Ovary (tissue), 9 donors: Measurements from ENCODE around the gene TMEM207. TPM values are rescaled to one million over a fixed set of nuclear protein-coding genes. Genes with fewer than 3 reads are reported as not detected.

ENCODE experiments used
- DNase-seq, 5 donors: peaks; one replicate each; pipeline ENCODE4 v3.0.0-alpha.2; 2019 to 2020
- H3K27ac ChIP-seq, 2 donors: fragments of 200-600 bp; one replicate each; pipeline versions ENCODE4 v1.5.1 to v1.8.0; 2019 to 2022
- H3K27me3 ChIP-seq: fragments of 200-600 bp; one replicate; pipeline ENCODE4 v1.8.0; 2022
- H3K36me3 ChIP-seq: fragments of 200-600 bp; sonication (generic); one replicate; pipeline ENCODE4 v1.5.1; 2019
- H3K4me1 ChIP-seq: one replicate; pipeline ENCODE4 v1.8.1; 2013; ENCODE audit warnings: mild to moderate bottlenecking, moderate library complexity; ENCODE audit not compliant: insufficient read depth
- H3K4me3 ChIP-seq: fragments of 200-600 bp; sonication (generic); one replicate; pipeline ENCODE4 v1.5.1; 2017
- H3K9me3 ChIP-seq, 2 donors: fragments of 200-600 bp in 1 of 2; sonication (generic) in 1 of 2; one replicate each; pipeline versions ENCODE4 v1.5.1 to v1.8.1; 2013 to 2019; ENCODE audit warnings: mild to moderate bottlenecking in 1 of 2, moderate library complexity in 1 of 2
- CTCF ChIP-seq, 3 donors: fragments of 450-650 bp in 2 of 3; fragments of 200-600 bp in 1 of 3; IDR thresholded peaks; one replicate each; pipeline versions ENCODE4 v1.5.1 to v1.8.0; 2016 to 2022; ENCODE audit warnings: antibody characterized with exemption in 3 of 3, mild to moderate bottlenecking in 1 of 3
- EP300 ChIP-seq: sonication (generic); formaldehyde crosslinking; IDR thresholded peaks from one replicate; pipeline ENCODE4 v1.6.1; 2017; ENCODE audit warnings: antibody characterized with exemption
- POLR2A ChIP-seq: fragments of 450-650 bp; IDR thresholded peaks from one replicate; pipeline ENCODE4 v1.6.1; 2017; ENCODE audit warnings: antibody characterized with exemption, mild to moderate bottlenecking, moderate library complexity
- WGBS, 3 donors: extraction: QIAGEN DNeasy Blood & Tissue Kit in 1 of 3; methylation state at CpG; one replicate each; pipeline versions ENCODE4 v1.1.5 to v1.1.7; 2013 to 2017; 5-methylcytosine and 5-hydroxymethylcytosine counted together
- intact Hi-C, 4 donors: fragments of 100-400 bp; cut with DNase I; formaldehyde crosslinking; loops; one replicate each; pipeline versions ENCODE4 v1.11.0 to v1.15.1; 2022 to 2023
- polyA plus RNA-seq, 2 donors: library from polyadenylated mRNA; stranded (reverse); fragments of 200-250 nt in 1 of 2; fragments of 350-450 nt in 1 of 2; fragmentation: Illumina TruSeq in 1 of 2; extraction: RNeasy Lipid Tissue Mini Kit (QIAGEN cat#74804) in 1 of 2; gene quantifications; one replicate each; pipeline ENCODE4 v1.2.3, GENCODE V29; 2013 to 2014
- total RNA-seq, 7 donors: library from RNA; depleted of rRNA in 2 of 7; stranded (reverse); fragments of >200 nt in 2 of 7; fragmentation: NEBNext Ultra II Directional in 3 of 7; extraction: Animal tissue kit (Norgen Biotek cat#: 25700) in 3 of 7; gene quantifications; one replicate each; pipeline versions ENCODE4 v1.1.0 to v1.2.4, GENCODE V29; 2016 to 2023
- donor health status: DM: no; HTN: no; CAD: no; lungs with moderate emphysema.
- donor health status: DM: no; HTN: no; CAD: no.
- donor health status: Bipolar disorder and iron deficiency.
- donor health status: DM: yes; HTN: yes; CAD: no.
- donor health status: DM: no; HTN: no; CAD: no.
- donor health status: DM: yes; HTN: yes; CAD: no.

Gene TMEM207
- total and polyA plus RNA-seq, 9 donors: not detected

GRCh38 chr3:190456770-190457169, 7.1 kb upstream of the TMEM207 start:
- Histone ChIP-seq H3K9me3 (no peaks in the 10 kb centered on the region), H3K27me3 (no peaks in the 10 kb centered on the region), H3K4me3 (no peak overlapping the region), H3K4me1 (no peaks in the 10 kb centered on the region), H3K36me3 (no peaks in the 10 kb centered on the region), H3K27ac (no peak overlapping the region)
- no peak for DNase-seq
- no peak for TF ChIP-seq EP300
- no peak for TF ChIP-seq CTCF (IDR thresholded peaks at IDR 0.05)
- no peak for TF ChIP-seq POLR2A
- intact Hi-C loops: no loop called here
- 92 to 94% (median 93%) methylated on average over 1 of the region's 1 CpG for WGBS, 3 donors

- intact Hi-C loops: loop anchor here in 1 of 4 donors (2.0 kb wide), 1 partner anchor 45 kb away; no protein-coding TSS in a partner anchor
- TF ChIP-seq EP300 (no peak), CTCF (IDR thresholded peaks at IDR 0.05) (no peak)
- Histone ChIP-seq H3K9me3 (no peaks in the 10 kb centered on the region), H3K36me3 (no peaks in the 10 kb centered on the region), H3K27me3 (no peaks in the 10 kb centered on the region), H3K4me3 (no peak overlapping the region), H3K27ac (no peak overlapping the region), H3K4me1 (no peaks in the 10 kb centered on the region)
- WGBS, 3 donors: 48 to 78% (median 57%) methylated on average over 2 of the region's 2 CpGs
- DNase-seq: no peak
These were observed 6.1 kb upstream of the TMEM207 start for GRCh38 chr3:190455828-190456227.

GRCh38 chr3:190448256-190448655, 1.4 kb downstream of the TMEM207 start:
- H3K36me3 ChIP-seq: no peaks in the 10 kb centered on the region
- no peaks in the 10 kb centered on the region for H3K27me3 ChIP-seq
- 50 to 57% (median 52%) methylated on average over 2 of the region's 2 CpGs for WGBS, 3 donors
- intact Hi-C loops: no loop called here
- H3K4me1 ChIP-seq: no peaks in the 10 kb centered on the region
- no peak for DNase-seq
- H3K27ac ChIP-seq: no peak overlapping the region
- H3K4me3 ChIP-seq: no peak overlapping the region
- no peaks in the 10 kb centered on the region for H3K9me3 ChIP-seq
- no peak for TF ChIP-seq CTCF (IDR thresholded peaks at IDR 0.05)
- TF ChIP-seq EP300: no peak
- no peak for TF ChIP-seq POLR2A

GRCh38 chr3:190446573-190447279, 3.0 kb downstream of the TMEM207 start:
- H3K9me3 ChIP-seq: no peaks in the 10 kb centered on the region
- H3K27ac ChIP-seq: no peak overlapping the region
- no peaks in the 10 kb centered on the region for H3K36me3 ChIP-seq
- WGBS, 3 donors: 64 to 73% (median 69%) methylated on average over 6 of the region's 6 CpGs
- H3K4me3 ChIP-seq: no peak overlapping the region
- intact Hi-C loops: no loop called here
- no peaks in the 10 kb centered on the region for H3K4me1 ChIP-seq
- TF ChIP-seq POLR2A: no peak
- TF ChIP-seq EP300: no peak
- TF ChIP-seq CTCF (IDR thresholded peaks at IDR 0.05): no peak
- no peak for DNase-seq
- H3K27me3 ChIP-seq: no peaks in the 10 kb centered on the region
